Middle frontal gyrus (tissue), 1 donor: Measurements from ENCODE around the gene CUL4B.
"Not testable (repeated sequence)": the region's sequence is repeated elsewhere in the genome, so short reads cannot be mapped to it uniquely, and the experiment has no call there.

Experiments
- DNase-seq: peaks from one replicate; pipeline ENCODE4 v3.0.0-alpha.2; 2015; ENCODE audit warnings: low spot score; ENCODE audit errors: extremely low spot score

CUL4B gene

GRCh38 chrX:120560842-120561633 lies at the start of gene CUL4B:
TSS of gene CUL4B (minus strand) at chrX:120560962. CDS start at chrX:120560638, 324 bp downstream.
- peak; percentile 81 for DNase-seq

- peak; percentile 5 for DNase-seq
These were observed 43.6 kb upstream of the CUL4B start for GRCh38 chrX:120604361-120604782.

GRCh38 chrX:120603707-120604360 lies 43.1 kb upstream of the CUL4B start, which contains the start of gene MCTS1:
TSS of gene MCTS1 (plus strand) at chrX:120604101. CDS start at chrX:120604237, 136 bp downstream.
- peak; percentile 56 for DNase-seq

DNA sequence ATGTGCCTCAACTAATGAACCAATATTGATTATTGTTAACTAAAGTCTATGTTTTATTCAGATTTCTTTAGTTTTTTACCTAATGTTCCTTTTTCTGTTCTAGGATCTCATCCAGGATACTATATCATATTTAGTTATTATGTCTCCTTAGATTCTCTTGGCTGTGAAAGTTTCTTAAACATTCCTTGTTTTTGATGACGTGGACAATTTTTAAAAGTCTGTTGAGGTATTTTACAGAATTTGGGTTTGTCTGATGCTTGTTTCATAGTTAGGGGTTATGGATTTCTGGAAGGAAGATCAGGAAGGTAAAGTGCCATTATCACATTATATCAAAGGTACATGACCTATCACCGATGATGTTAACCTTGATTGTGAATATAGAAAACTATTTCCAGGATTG lies 24.9 kb upstream of the CUL4B start:
- DNase-seq: no peak

GRCh38 chrX:120575379-120576114 lies 14.8 kb upstream of the CUL4B start:
- DNase-seq: no peak

DNA sequence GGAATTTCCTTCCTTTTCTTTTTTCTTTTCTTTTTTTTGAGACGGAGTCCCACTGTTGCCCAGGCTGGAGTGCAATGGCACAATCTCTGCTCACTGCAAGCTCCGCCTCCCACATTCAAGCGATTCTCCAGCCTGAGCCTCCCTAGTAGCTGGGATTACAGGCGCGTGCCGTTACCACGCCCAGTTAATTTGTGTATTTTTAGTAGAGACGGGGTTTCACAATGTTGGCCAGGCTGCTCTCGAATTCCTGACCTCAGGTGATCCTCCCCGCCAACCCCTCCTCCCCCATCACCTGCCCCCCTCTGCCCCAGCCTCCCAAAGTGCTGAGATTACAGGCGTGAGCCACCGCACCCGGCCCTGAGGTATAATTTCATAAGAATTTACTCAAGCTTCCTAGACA lies 13.0 kb upstream of the CUL4B start:
- not testable (repeated sequence) for DNase-seq

DNA sequence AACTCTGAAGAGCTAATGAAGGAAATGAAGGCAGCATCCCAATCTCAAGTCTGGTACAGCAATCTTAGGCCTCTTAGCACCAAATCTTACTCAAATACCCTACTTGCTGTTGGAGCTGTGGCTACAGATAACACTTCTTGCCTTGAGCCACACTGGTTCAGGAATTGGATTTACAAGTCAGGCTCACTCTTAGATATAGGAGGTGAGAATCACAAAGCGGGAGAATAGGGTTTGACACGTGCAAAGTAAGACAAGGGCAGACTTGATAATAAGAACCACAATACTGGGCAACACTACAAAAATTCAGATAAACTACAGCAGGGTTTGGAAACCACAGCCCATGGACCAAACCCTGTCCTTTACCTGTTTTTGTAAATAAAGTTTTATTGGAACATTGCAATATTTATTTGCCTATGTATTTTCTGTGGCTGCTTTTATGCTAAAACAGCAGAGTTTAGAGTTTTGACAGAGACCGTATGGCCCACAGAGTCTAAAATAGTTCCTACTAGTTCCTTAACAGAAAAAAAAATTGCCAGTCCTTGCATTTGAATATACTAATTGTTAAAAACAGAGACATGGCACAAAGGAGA lies 9.3 kb upstream of the CUL4B start:
- no peak for DNase-seq

DNA sequence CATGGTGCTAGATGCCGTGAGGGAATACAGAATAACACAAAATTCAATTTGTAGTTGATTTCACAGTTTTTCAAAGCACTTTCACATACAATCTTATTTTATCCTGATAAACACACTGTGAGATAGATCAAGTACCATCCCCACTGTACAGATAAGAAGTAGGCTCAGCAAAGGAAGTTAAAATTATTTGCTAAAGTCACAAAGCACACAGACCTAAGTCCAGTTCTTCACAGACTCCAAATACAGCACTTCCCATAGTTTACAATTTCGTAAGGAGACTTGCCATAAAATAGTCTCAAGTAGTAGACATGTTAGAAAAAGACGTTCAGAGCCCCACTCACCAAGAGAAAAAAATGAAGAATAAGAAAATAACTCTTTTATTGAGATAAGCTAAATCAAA lies 7.8 kb upstream of the CUL4B start:
- no peak for DNase-seq

DNA sequence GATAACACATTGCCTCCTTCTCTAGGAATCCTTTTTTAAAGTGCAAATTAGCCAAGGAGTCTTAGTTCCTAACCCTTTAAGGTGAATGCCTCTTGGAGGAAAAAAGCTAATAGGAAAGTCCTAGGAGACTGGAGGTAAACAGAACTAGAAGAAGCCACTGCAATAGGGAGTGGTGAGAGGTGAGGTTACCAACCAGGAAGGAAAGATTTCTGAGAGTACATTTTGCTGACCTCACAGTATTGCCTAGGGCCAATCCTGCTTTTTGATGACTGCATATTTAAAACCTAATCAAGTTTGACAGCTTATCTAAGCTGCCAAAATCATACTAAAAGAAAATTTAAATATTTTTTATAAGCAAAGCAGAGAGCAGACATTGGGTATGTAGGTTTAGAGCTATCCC lies 7.3 kb upstream of the CUL4B start:
- DNase-seq: no peak

DNA sequence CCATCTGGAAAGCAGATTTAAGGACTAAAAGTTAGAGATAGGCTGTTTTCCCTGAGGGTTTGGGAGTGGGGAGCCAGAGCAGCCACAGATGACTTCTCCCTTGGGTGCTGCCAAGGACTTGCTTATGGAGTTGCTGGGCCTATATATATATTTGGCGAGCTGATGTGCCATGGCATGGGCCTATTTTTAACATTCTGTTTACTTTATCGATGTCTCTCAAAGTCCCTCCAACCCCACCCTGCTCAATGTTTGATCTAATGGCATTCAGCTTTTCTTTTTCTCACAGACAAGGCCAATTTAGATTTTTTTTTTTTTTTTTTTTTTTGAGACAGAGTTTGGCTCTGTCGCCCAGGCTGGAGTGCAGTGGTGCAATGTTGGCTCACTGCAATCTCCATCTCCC lies 6.1 kb upstream of the CUL4B start:
- no peak for DNase-seq

- no peak for DNase-seq
These were observed 4.2 kb upstream of the CUL4B start for GRCh38 chrX:120564925-120565324.

DNA sequence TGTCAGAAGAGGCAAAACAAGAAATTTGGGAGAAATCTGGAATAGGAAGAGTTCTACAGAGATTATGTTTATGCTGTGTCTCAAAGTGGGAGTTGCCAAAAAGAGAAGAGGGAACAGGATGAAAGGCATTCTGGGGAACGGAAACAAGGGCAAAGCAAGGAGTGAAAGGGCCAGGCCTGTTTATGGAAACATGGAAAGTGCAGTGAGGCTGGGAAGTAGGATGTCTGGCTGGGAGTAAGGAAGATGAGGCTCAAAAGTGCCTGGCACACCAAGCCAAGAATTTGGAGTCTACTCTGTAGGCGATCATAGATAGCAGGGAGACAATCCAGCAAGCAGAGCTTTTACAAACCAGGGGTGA lies 1.8 kb upstream of the CUL4B start:
- DNase-seq: no peak

- DNase-seq: no peak
These were observed 1.1 kb upstream of the CUL4B start for GRCh38 chrX:120561634-120562568.

DNA sequence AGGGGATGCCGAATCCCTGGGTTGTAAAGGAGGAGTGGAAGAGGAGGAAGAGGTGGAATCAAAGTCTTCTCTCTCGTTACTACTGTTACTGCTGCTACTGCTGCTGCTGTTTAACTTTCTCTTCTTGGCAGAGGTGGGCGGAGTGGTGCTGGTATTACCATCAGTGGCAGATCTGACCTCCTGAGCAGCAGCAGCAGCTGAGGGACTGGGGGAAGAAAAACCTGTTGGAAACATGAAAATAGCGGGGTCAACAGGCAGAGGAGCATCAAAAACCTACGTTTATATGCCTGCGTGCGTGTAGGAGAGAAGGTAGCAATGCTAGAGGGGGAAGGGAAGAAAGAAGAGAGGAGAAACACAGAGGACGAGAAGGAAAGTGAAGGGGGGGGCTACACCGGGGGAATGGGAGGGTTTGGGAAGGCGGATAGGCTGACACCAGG lies 339 bp downstream of the CUL4B start:
- no peak for DNase-seq

GRCh38 chrX:120559804-120560203 lies 958 bp downstream of the CUL4B start:
- no peak for DNase-seq

- DNase-seq: no peak
These were observed 4.5 kb downstream of the CUL4B start for GRCh38 chrX:120556251-120556650.

DNA sequence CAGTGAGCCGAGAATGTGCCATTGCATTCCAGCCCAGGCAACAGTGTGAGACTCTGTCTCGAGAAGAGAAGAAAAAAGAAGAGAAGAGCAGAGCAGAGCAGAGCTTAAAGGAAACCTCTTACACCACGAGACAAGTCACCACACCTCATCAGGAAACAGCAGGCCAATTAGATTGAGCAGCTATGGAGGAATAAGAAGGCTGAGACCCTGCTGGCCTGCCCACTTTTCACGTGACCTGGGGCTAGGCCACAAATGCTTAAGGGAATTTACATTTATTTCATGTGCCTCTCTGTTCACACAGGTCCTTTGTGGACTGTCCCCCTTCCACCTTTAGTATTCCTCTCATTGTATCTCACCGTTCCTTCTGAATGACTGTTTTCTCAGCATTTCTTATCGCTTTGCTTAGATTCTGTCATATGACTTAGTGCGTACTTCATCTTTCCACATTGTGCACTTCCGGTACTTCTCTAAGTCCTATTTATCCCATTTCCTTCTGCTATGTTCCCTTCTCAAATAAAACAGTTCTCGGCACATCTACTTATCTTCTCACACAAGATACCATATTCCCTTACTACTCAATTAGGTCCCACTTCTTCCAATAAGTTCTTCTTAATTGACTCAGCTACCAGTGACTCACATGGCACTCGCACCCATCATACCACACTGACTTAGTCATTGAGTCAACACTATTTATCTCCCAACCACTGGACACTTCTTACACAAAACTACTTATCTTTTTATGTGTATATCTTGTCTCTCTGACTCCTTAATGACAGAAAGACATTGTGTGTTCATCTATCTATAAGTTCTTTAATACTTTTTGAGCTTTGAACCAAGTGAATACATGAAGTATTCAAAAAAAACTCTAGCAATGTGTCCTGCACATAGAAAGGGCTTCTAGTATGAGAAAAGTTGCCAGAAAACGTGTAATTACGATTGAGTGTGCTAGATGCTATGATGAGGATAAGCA lies 11.0 kb downstream of the CUL4B start:
- DNase-seq: no peak

DNA sequence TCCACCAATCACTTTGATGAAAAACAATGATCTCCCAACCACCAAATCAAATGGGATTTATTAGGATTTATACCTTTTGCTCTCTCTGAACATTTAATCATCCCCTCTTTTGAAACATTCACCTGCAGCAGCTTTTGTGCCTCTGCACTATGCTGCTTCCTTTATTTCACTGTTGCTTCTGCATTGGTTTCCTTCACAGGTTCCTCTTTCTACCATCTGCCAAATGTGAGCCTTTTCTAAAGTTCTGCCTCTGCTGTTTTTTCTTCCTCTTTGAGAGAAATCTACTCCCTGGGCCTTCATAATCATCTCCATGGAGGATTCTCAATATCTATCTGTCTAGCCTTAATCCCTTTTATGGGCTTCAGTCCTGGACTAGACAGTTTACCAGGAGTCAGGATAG lies 24.7 kb downstream of the CUL4B start:
- no peak for DNase-seq

GRCh38 chrX:120534413-120535205 lies 26.2 kb downstream of the CUL4B start:
- DNase-seq: no peak
